HEK293T (cell line): ENCODE data around the gene AHNAK.

Experiments
- BHLHE40 ChIP-seq: fragments of 450-650 bp; IDR thresholded peaks from 2 replicates; pipeline ENCODE4 v1.6.1; 2016; ENCODE audit warnings: mild to moderate bottlenecking, moderate library complexity, borderline replicate concordance
- CTBP1 ChIP-seq: fragments of 450-650 bp; IDR thresholded peaks from 2 replicates; pipeline ENCODE4 v1.6.1; 2016; ENCODE audit warnings: borderline replicate concordance
- ELF4 ChIP-seq: fragments of 450-650 bp; IDR thresholded peaks from 2 replicates; pipeline ENCODE4 v1.6.1; 2017; ENCODE audit warnings: antibody characterized with exemption
- FOXA1 ChIP-seq: fragments of 450-650 bp; IDR thresholded peaks from 2 replicates; pipeline ENCODE4 v1.6.1; 2016; ENCODE audit warnings: mild to moderate bottlenecking
- FOXK2 ChIP-seq: fragments of 450-650 bp; IDR thresholded peaks from 2 replicates; pipeline ENCODE4 v1.6.1; 2016; ENCODE audit warnings: mild to moderate bottlenecking
- FOXM1 ChIP-seq: fragments of 450-650 bp; IDR thresholded peaks from 2 replicates; pipeline ENCODE4 v1.6.1; 2017; ENCODE audit warnings: mild to moderate bottlenecking, borderline replicate concordance
- HDGF ChIP-seq: fragments of 450-650 bp; IDR thresholded peaks from 2 replicates; pipeline ENCODE4 v1.6.1; 2017; ENCODE audit warnings: antibody characterized with exemption, borderline replicate concordance
- NFRKB ChIP-seq: fragments of 450-650 bp; IDR thresholded peaks from 2 replicates; pipeline ENCODE4 v1.6.1; 2016; ENCODE audit warnings: mild to moderate bottlenecking, moderate library complexity
- PKNOX1 ChIP-seq: fragments of 450-650 bp; IDR thresholded peaks from 2 replicates; pipeline ENCODE4 v1.6.1; 2016
- SP1 ChIP-seq: fragments of 450-650 bp; IDR thresholded peaks from 2 replicates; pipeline ENCODE4 v1.6.1; 2017
- SUZ12 ChIP-seq: fragments of 450-650 bp; IDR thresholded peaks from 2 replicates; pipeline ENCODE4 v1.6.1; 2016; ENCODE audit warnings: mild to moderate bottlenecking
- TARDBP ChIP-seq: fragments of 450-650 bp; IDR thresholded peaks from 2 replicates; pipeline ENCODE4 v1.6.1; 2016
- ZNF384 ChIP-seq: fragments of 450-650 bp; IDR thresholded peaks from 2 replicates; pipeline ENCODE4 v1.6.1; 2016

- TF ChIP-seq HDGF (no peak), TARDBP (no peak), CTBP1 (no peak), BHLHE40 (no peak), SP1 (no peak), FOXA1 (no peak), ELF4 (no peak), FOXM1 (no peak), SUZ12 (no peak), NFRKB (no peak), ZNF384 (no peak), FOXK2 (no peak), PKNOX1 (no peak)
These were observed 33.0 kb downstream of the AHNAK start for GRCh38 chr11:62513626-62514025.
